GM12878 (cell line): ENCODE measurements around the gene GRB10. TPM values are rescaled to one million over a fixed set of nuclear protein-coding genes. Genes with fewer than 3 reads are reported as not detected.

Experiments used
- NR2C2 ChIP-seq: IDR thresholded peaks from 2 replicates; pipeline ENCODE4 v1.6.1; 2011; ENCODE audit warnings: borderline replicate concordance, low read depth; ENCODE audit not compliant: control insufficient read depth, insufficient read length
- POU2F2 ChIP-seq: IDR thresholded peaks from 3 replicates; pipeline ENCODE4 v1.6.1; 2011; ENCODE audit warnings: low read depth, mild to moderate bottlenecking, low read length, borderline replicate concordance
- polyA plus RNA-seq, 11 experiments: library from polyadenylated mRNA; depleted of rRNA in 4 of 11; unstranded in 6 of 11; stranded (reverse) in 5 of 11; fragments of >200 nt; fragmentation: Nextera tagmentation in 4 of 11; fragmentation: Illumina TruSeq in 1 of 11; extraction: Ambion mirVana in 4 of 11; extraction: Trizol in 1 of 11; gene quantifications; 1 replicate in 1 of 11; 2 replicates in 10 of 11; pipeline versions ENCODE4 v1.2.1 to v1.2.3, GENCODE V29; 2011 to 2016; ENCODE audit warnings: inconsistent platforms in 2 of 11, missing spikeins in 2 of 11, low read depth in 1 of 11
- total RNA-seq, 4 experiments: library from RNA; depleted of rRNA in 3 of 4; stranded (reverse); fragments of >200 nt in 3 of 4; fragmentation: Illumina TruSeq in 1 of 4; extraction: Trizol in 1 of 4; gene quantifications; 2 replicates each; pipeline versions ENCODE4 v1.2.1 to v1.2.3, GENCODE V29; 2013 to 2021
- TF ChIP-seq, protein P1 (sequence below): fragments of 450-650 bp; formaldehyde crosslinking; IDR thresholded peaks from 2 replicates; pipeline ENCODE4 v1.4.0; 2020; ENCODE audit warnings: mild to moderate bottlenecking, moderate library complexity
- TF ChIP-seq, protein P2 (sequence below): IDR thresholded peaks from 2 replicates; pipeline ENCODE4 v1.6.1; 2011; ENCODE audit warnings: borderline replicate concordance, low read depth, mild to moderate bottlenecking, moderate library complexity, low read length; ENCODE audit not compliant: insufficient read depth, poor library complexity, severe bottlenecking
- TF ChIP-seq, protein P3 (sequence below): fragments of 150-350 bp; IDR thresholded peaks from 2 replicates; pipeline ENCODE4 v1.6.1; 2014; ENCODE audit warnings: mild to moderate bottlenecking, low read depth, low read length
- TF ChIP-seq, protein P4 (sequence below): IDR thresholded peaks from 2 replicates; pipeline ENCODE4 v1.6.1; 2011; ENCODE audit warnings: borderline replicate concordance, low read depth, mild to moderate bottlenecking, moderate library complexity, mixed read lengths, low read length; ENCODE audit not compliant: insufficient read depth; ENCODE audit errors: extremely low read length

The GRB10 gene
- total and polyA plus RNA-seq, 10 of the 15 experiments (the other 5 are each of a cell fraction or from before 2014, with no cell fraction given), result 0.04 to 0.33 TPM; not detected in 8

DNA sequence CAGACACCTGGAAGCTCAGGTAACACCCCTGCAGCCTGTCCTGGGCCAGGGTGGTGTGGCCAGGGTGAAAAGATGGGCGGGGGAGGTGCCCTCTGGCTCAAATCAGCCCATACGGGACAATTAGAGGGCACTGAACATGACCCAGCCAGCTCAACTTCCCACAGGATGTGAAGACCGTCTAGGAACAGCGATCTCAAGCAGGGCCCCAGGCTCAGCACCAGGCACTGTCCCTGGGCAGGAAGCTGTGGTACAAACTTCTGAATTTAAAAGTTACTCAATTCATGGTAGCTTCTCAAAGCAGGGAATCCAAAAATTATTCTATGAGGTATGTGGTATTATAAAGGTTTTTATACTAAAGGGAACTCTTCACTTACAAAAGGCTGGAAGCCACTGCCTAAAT, 5.1 kb upstream of the GRB10 start (continued):
- TF ChIP-seq, protein P1, sequence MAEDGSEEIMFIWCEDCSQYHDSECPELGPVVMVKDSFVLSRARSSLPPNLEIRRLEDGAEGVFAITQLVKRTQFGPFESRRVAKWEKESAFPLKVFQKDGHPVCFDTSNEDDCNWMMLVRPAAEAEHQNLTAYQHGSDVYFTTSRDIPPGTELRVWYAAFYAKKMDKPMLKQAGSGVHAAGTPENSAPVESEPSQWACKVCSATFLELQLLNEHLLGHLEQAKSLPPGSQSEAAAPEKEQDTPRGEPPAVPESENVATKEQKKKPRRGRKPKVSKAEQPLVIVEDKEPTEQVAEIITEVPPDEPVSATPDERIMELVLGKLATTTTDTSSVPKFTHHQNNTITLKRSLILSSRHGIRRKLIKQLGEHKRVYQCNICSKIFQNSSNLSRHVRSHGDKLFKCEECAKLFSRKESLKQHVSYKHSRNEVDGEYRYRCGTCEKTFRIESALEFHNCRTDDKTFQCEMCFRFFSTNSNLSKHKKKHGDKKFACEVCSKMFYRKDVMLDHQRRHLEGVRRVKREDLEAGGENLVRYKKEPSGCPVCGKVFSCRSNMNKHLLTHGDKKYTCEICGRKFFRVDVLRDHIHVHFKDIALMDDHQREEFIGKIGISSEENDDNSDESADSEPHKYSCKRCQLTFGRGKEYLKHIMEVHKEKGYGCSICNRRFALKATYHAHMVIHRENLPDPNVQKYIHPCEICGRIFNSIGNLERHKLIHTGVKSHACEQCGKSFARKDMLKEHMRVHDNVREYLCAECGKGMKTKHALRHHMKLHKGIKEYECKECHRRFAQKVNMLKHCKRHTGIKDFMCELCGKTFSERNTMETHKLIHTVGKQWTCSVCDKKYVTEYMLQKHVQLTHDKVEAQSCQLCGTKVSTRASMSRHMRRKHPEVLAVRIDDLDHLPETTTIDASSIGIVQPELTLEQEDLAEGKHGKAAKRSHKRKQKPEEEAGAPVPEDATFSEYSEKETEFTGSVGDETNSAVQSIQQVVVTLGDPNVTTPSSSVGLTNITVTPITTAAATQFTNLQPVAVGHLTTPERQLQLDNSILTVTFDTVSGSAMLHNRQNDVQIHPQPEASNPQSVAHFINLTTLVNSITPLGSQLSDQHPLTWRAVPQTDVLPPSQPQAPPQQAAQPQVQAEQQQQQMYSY (CRISPR knock-in tag), result no peak
- TF ChIP-seq, protein P2, sequence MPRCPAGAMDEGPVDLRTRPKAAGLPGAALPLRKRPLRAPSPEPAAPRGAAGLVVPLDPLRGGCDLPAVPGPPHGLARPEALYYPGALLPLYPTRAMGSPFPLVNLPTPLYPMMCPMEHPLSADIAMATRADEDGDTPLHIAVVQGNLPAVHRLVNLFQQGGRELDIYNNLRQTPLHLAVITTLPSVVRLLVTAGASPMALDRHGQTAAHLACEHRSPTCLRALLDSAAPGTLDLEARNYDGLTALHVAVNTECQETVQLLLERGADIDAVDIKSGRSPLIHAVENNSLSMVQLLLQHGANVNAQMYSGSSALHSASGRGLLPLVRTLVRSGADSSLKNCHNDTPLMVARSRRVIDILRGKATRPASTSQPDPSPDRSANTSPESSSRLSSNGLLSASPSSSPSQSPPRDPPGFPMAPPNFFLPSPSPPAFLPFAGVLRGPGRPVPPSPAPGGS, result no peak
- TF ChIP-seq POU2F2 (no peak), NR2C2 (no peak)
- TF ChIP-seq, protein P3, sequence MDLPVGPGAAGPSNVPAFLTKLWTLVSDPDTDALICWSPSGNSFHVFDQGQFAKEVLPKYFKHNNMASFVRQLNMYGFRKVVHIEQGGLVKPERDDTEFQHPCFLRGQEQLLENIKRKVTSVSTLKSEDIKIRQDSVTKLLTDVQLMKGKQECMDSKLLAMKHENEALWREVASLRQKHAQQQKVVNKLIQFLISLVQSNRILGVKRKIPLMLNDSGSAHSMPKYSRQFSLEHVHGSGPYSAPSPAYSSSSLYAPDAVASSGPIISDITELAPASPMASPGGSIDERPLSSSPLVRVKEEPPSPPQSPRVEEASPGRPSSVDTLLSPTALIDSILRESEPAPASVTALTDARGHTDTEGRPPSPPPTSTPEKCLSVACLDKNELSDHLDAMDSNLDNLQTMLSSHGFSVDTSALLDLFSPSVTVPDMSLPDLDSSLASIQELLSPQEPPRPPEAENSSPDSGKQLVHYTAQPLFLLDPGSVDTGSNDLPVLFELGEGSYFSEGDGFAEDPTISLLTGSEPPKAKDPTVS, result no peak
- TF ChIP-seq, protein P4, sequence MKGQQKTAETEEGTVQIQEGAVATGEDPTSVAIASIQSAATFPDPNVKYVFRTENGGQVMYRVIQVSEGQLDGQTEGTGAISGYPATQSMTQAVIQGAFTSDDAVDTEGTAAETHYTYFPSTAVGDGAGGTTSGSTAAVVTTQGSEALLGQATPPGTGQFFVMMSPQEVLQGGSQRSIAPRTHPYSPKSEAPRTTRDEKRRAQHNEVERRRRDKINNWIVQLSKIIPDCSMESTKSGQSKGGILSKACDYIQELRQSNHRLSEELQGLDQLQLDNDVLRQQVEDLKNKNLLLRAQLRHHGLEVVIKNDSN, result no peak
